Measurements from ENCODE around the gene POMGNT2. TPM values are rescaled to one million over a fixed set of nuclear protein-coding genes. Genes with fewer than 3 reads are reported as not detected.
"Not testable (repeated sequence)": the region's sequence is repeated elsewhere in the genome, so short reads cannot be mapped to it uniquely, and the experiment has no call there.

The POMGNT2 gene
- polyA plus RNA-seq, 3 donors, result 19.2 to 21.7 (median 21.7) TPM

- no peak for DNase-seq (ENCODE audit: low read depth in 3 of 3, low spot score in 2 of 3)
Observed at GRCh38 chr3:43048470-43048869, 57.4 kb downstream of the POMGNT2 start.

GRCh38 chr3:43046583-43046982, 59.3 kb downstream of the POMGNT2 start:
- DNase-seq (ENCODE audit: low read depth in 3 of 3, low spot score in 2 of 3), result no peak

- not testable (repeated sequence) for DNase-seq (ENCODE audit: low read depth in 3 of 3, low spot score in 2 of 3)
Observed at GRCh38 chr3:43045079-43045478, 60.8 kb downstream of the POMGNT2 start.

GRCh38 chr3:43043793-43044192, 62.1 kb downstream of the POMGNT2 start:
- DNase-seq (ENCODE audit: low read depth in 3 of 3, low spot score in 2 of 3), result no peak

- no peak for DNase-seq (ENCODE audit: low read depth in 3 of 3, low spot score in 2 of 3)
Observed at GRCh38 chr3:43043071-43043766, 62.7 kb downstream of the POMGNT2 start.

- no peak for DNase-seq (ENCODE audit: low read depth in 3 of 3, low spot score in 2 of 3)
Observed at GRCh38 chr3:43041517-43041916, 64.4 kb downstream of the POMGNT2 start.

GRCh38 chr3:43038010-43038409, 67.9 kb downstream of the POMGNT2 start:
- DNase-seq (ENCODE audit: low read depth in 3 of 3, low spot score in 2 of 3), result no peak

- DNase-seq (ENCODE audit: low read depth in 3 of 3, low spot score in 2 of 3), result no peak
Observed at GRCh38 chr3:43036621-43037423, 69.1 kb downstream of the POMGNT2 start.

- DNase-seq (ENCODE audit: low read depth in 3 of 3, low spot score in 2 of 3), result no peak
Observed at GRCh38 chr3:43035801-43036365, 70.0 kb downstream of the POMGNT2 start.

- DNase-seq (ENCODE audit: low read depth in 3 of 3, low spot score in 2 of 3), result no peak
Observed at GRCh38 chr3:43034911-43035310, 71.0 kb downstream of the POMGNT2 start.

- DNase-seq (ENCODE audit: low read depth in 3 of 3, low spot score in 2 of 3), result no peak
Observed at GRCh38 chr3:43034200-43034599, 71.7 kb downstream of the POMGNT2 start.

- no peak for DNase-seq (ENCODE audit: low read depth in 3 of 3, low spot score in 2 of 3)
Observed at GRCh38 chr3:43032646-43033628, 72.9 kb downstream of the POMGNT2 start.

- DNase-seq (ENCODE audit: low read depth in 3 of 3, low spot score in 2 of 3), result no peak
Observed at GRCh38 chr3:43031889-43032545, 73.9 kb downstream of the POMGNT2 start.

- no peak for DNase-seq (ENCODE audit: low read depth in 3 of 3, low spot score in 2 of 3)
Observed at GRCh38 chr3:43031485-43031884, 74.4 kb downstream of the POMGNT2 start.

GRCh38 chr3:43030162-43030935, 75.5 kb downstream of the POMGNT2 start:
- no peak for DNase-seq (ENCODE audit: low read depth in 3 of 3, low spot score in 2 of 3)

Measured in right renal cortex interstitium (tissue), 3 donors.